Adrenal gland (tissue), 5 donors: ENCODE data around the gene LURAP1L.

ENCODE experiments used
- CTCF ChIP-seq, 6 experiments: fragments of 450-650 bp in 4 of 6; fragments of 200-600 bp in 2 of 6; sonication (generic) in 1 of 6; IDR thresholded peaks; 1 replicate in 5 of 6; 2 replicates in 1 of 6; pipeline versions ENCODE4 v1.5.1 to v1.8.0; 2016 to 2021; ENCODE audit warnings: antibody characterized with exemption in 6 of 6, mild to moderate bottlenecking in 2 of 6, moderate library complexity in 1 of 6
- POLR2A ChIP-seq, 2 donors: fragments of 450-650 bp; IDR thresholded peaks; one replicate each; pipeline ENCODE4 v1.6.1; 2017; ENCODE audit warnings: antibody characterized with exemption in 2 of 2, mild to moderate bottlenecking in 2 of 2, moderate library complexity in 1 of 2
- donor health status: DM: no; HTN: no; CAD: no.

GRCh38 chr9:12781226-12781733 is 6.5 kb downstream of the LURAP1L start:
- no peak for TF ChIP-seq CTCF (IDR thresholded peaks at IDR 0.05)
- TF ChIP-seq POLR2A (IDR thresholded peaks at IDR 0.05), result no peak
